ENCODE data around the gene TM4SF18. TPM values are rescaled to one million over a fixed set of nuclear protein-coding genes. Genes with fewer than 3 reads are reported as not detected.

TM4SF18 gene
- total RNA-seq, 1 donor from 2014 or later: 5.6 TPM

GRCh38 chr3:149269687-149270086 lies 63.7 kb downstream of the TM4SF18 start:
- Histone ChIP-seq H3K9me3 (ENCODE audit: insufficient read depth, low read depth, low read length) (no peaks in the 10 kb centered on the region), H3K4me1 (ENCODE audit: insufficient read depth, low read length) (no peaks in the 10 kb centered on the region), H3K27me3 (ENCODE audit: insufficient read depth, low read length) (no peaks in the 10 kb centered on the region), H3K27ac (ENCODE audit: low read depth, low read length) (no peak overlapping the region), H4K20me1 (ENCODE audit: insufficient read depth, low read length) (no peaks in the 10 kb centered on the region), H3K4me2 (ENCODE audit: low read length) (no peak overlapping the region), H3K9ac (ENCODE audit: low read length) (no peak overlapping the region), H2AFZ (ENCODE audit: low read depth, low read length) (no peak overlapping the region), H3K36me3 (ENCODE audit: insufficient read depth, low read length) (no peaks in the 10 kb centered on the region), H3K4me3 (ENCODE audit: insufficient read depth, low read depth, low read length) (no peak overlapping the region), H3K79me2 (ENCODE audit: insufficient read depth, low read length) (no peaks in the 10 kb centered on the region)
- Mint-ChIP-seq H3K27ac (ENCODE audit: unreplicated experiment) (no peak overlapping the region), H3K4me3 (ENCODE audit: unreplicated experiment) (no peak overlapping the region), H3K4me1 (ENCODE audit: low read depth, unreplicated experiment) (peaks cover 4% of the 10 kb centered on the region), H3K27me3 (ENCODE audit: low read depth, unreplicated experiment) (no peaks in the 10 kb centered on the region), H3K36me3 (ENCODE audit: low read depth, unreplicated experiment) (no peaks in the 10 kb centered on the region), H3K9me3 (ENCODE audit: unreplicated experiment) (no peaks in the 10 kb centered on the region)
- TF ChIP-seq EZH2 (IDR thresholded peaks at IDR 0.05; ENCODE audit: insufficient read depth, low read length) (no peak), CTCF (IDR thresholded peaks at IDR 0.05; ENCODE audit: insufficient read depth, low read depth, low read length) (no peak)
- DNase-seq (ENCODE audit: low read depth): no peak
- FAIRE-seq: no peak

Other genes starting within 250 kb of the TM4SF18 start
- 19.5 and 23.1 TPM in 2 replicates for gene HLTF, start 247.1 kb downstream of the TM4SF18 start, total RNA-seq
- 10.3 and 10.9 TPM in 2 replicates for gene HPS3, start 204.0 kb downstream of the TM4SF18 start, total RNA-seq
- 0.48 TPM in 1 of 2 replicates, not detected in the other for gene CP, start 111.8 kb downstream of the TM4SF18 start, total RNA-seq
- 28.9 and 31.3 TPM in 2 replicates for gene TM4SF1, start 44.0 kb upstream of the TM4SF18 start, total RNA-seq
- gene TM4SF4, start 141.1 kb upstream of the TM4SF18 start, total RNA-seq: not detected in 2 replicates